GM18517 (cell line): Measurements from ENCODE around the gene TIMM17B.

ENCODE experiments used
- ATAC-seq: cut with Tn5 transposase; IDR thresholded peaks from one replicate; pipeline ENCODE4 v1.9.1; 2021; ENCODE audit warnings: mild to moderate bottlenecking, moderate library complexity; ENCODE audit not compliant: unreplicated experiment

Gene TIMM17B

GRCh38 chrX:48919360-48919841 lies 21.8 kb upstream of the TIMM17B start:
- no peak for ATAC-seq

- ATAC-seq, result peak; percentile 58
Observed at GRCh38 chrX:48918643-48919340, 21.2 kb upstream of the TIMM17B start, which contains the start of gene PIM2. PIM2 (minus strand) TSS chrX:48919024; CDS start chrX:48918834, 190 bp downstream.

- ATAC-seq, result no peak
Observed at GRCh38 chrX:48918301-48918642, 20.7 kb upstream of the TIMM17B start.

- ATAC-seq, result peak; percentile 44
Observed at GRCh38 chrX:48917139-48918001, 19.8 kb upstream of the TIMM17B start.

- ATAC-seq, result no peak
Observed at GRCh38 chrX:48914593-48915493, 17.3 kb upstream of the TIMM17B start.

GRCh38 chrX:48913605-48914366 lies 16.2 kb upstream of the TIMM17B start:
- no peak for ATAC-seq

GRCh38 chrX:48911412-48912182 lies 14.0 kb upstream of the TIMM17B start, which contains the start of gene SLC35A2:
SLC35A2 (minus strand) TSS chrX:48911646; CDS start chrX:48911636, 10 bp downstream.
- ATAC-seq, result peak; percentile 54

GRCh38 chrX:48910926-48911411 lies 13.4 kb upstream of the TIMM17B start:
- ATAC-seq, result no peak

- no peak for ATAC-seq
Observed at GRCh38 chrX:48909703-48910294, 12.2 kb upstream of the TIMM17B start.

- no peak for ATAC-seq
Observed at GRCh38 chrX:48908600-48908999, 11.0 kb upstream of the TIMM17B start.

GRCh38 chrX:48905090-48905790 lies 7.7 kb upstream of the TIMM17B start:
- ATAC-seq, result no peak

GRCh38 chrX:48904626-48905025 lies 7.1 kb upstream of the TIMM17B start:
- ATAC-seq, result no peak

GRCh38 chrX:48904180-48904579 lies 6.6 kb upstream of the TIMM17B start:
- ATAC-seq, result no peak

- ATAC-seq, result no peak
Observed at GRCh38 chrX:48903290-48903689, 5.7 kb upstream of the TIMM17B start.

GRCh38 chrX:48902776-48903175 lies 5.2 kb upstream of the TIMM17B start:
- no peak for ATAC-seq

- ATAC-seq, result no peak
Observed at GRCh38 chrX:48902135-48902534, 4.6 kb upstream of the TIMM17B start.

GRCh38 chrX:48901069-48901468 lies 3.5 kb upstream of the TIMM17B start:
- ATAC-seq, result no peak

GRCh38 chrX:48899078-48899410 lies 1.5 kb upstream of the TIMM17B start:
- ATAC-seq, result no peak
